Measurements from ENCODE around the gene KRT31. TPM values are rescaled to one million over a fixed set of nuclear protein-coding genes. Genes with fewer than 3 reads are reported as not detected.
"Not testable (repeated sequence)": the region's sequence is repeated elsewhere in the genome, so short reads cannot be mapped to it uniquely, and the experiment has no call there.

Gene KRT31
- total RNA-seq, 1 donor from 2014 or later = not detected

- TF ChIP-seq CTCF (IDR thresholded peaks at IDR 0.05) = no peak
- Histone ChIP-seq H3K27ac (no peak overlapping the region), H3K27me3 (no peaks in the 10 kb centered on the region), H3K36me3 (no peaks in the 10 kb centered on the region), H3K4me3 (no peak overlapping the region), H3K9me3 (peaks cover 5 to 24% of the 10 kb centered on the region in 2 donors), H3K4me1 (no peaks in the 10 kb centered on the region)
- intact Hi-C loops (cut with DNase I) = no loop called here
- no peak for DNase-seq (ENCODE audit: low spot score in 2 of 2)
Measured at GRCh38 chr17:41386227-41386626, 11.2 kb downstream of the KRT31 start.

GRCh38 chr17:41383690-41384089 lies 13.7 kb downstream of the KRT31 start:
- H3K4me1 ChIP-seq = no peaks in the 10 kb centered on the region
- no peak overlapping the region for H3K27ac ChIP-seq
- no peak overlapping the region for H3K4me3 ChIP-seq
- H3K36me3 ChIP-seq = no peaks in the 10 kb centered on the region
- TF ChIP-seq CTCF (IDR thresholded peaks at IDR 0.05) = no peak
- no peak for DNase-seq (ENCODE audit: low spot score in 2 of 2)
- no peaks in the 10 kb centered on the region for H3K27me3 ChIP-seq
- intact Hi-C loops (cut with DNase I) = no loop called here
- peaks cover 5 to 24% of the 10 kb centered on the region in 2 donors for H3K9me3 ChIP-seq

- Histone ChIP-seq H3K27ac (no peak overlapping the region), H3K9me3 (peaks cover 5 to 19% of the 10 kb centered on the region in 2 donors), H3K36me3 (no peaks in the 10 kb centered on the region), H3K4me1 (no peaks in the 10 kb centered on the region), H3K4me3 (no peak overlapping the region), H3K27me3 (no peaks in the 10 kb centered on the region)
- no peak for TF ChIP-seq CTCF (IDR thresholded peaks at IDR 0.05)
- no peak for DNase-seq (ENCODE audit: low spot score in 2 of 2)
- intact Hi-C loops (cut with DNase I) = no loop called here
Measured at GRCh38 chr17:41382394-41382793, 15.0 kb downstream of the KRT31 start.

- H3K9me3 ChIP-seq = peaks cover 5 to 15% of the 10 kb centered on the region in 2 donors
- H3K27me3 ChIP-seq; intact Hi-C loops (cut with DNase I): not testable (repeated sequence)
Measured at GRCh38 chr17:41381943-41382342, 15.5 kb downstream of the KRT31 start, which contains the start of gene KRT34. KRT34 (minus strand) TSS chr17:41382306; CDS start chr17:41382246, 60 bp downstream.

GRCh38 chr17:41380091-41380490 lies 17.3 kb downstream of the KRT31 start:
- H3K9me3 ChIP-seq; H3K4me3 ChIP-seq; H3K36me3 ChIP-seq; H3K27me3 ChIP-seq; DNase-seq (ENCODE audit: low spot score in 2 of 2); H3K4me1 ChIP-seq; H3K27ac ChIP-seq; intact Hi-C loops (cut with DNase I): not testable (repeated sequence)

More at GRCh38 chr17:41381943-41382342, 15.5 kb downstream of the KRT31 start, which contains the start of gene KRT34:
- not testable (repeated sequence) for H3K27ac ChIP-seq; DNase-seq (ENCODE audit: low spot score in 2 of 2); H3K36me3 ChIP-seq; H3K4me1 ChIP-seq; H3K4me3 ChIP-seq

- intact Hi-C loops (cut with DNase I) = no loop called here
- Histone ChIP-seq H3K27ac (no peak overlapping the region), H3K36me3 (no peaks in the 10 kb centered on the region), H3K9me3 (no peaks in the 10 kb centered on the region), H3K27me3 (no peaks in the 10 kb centered on the region), H3K4me3 (no peak overlapping the region), H3K4me1 (no peaks in the 10 kb centered on the region)
- DNase-seq (ENCODE audit: low spot score in 2 of 2) = no peak
- TF ChIP-seq CTCF (IDR thresholded peaks at IDR 0.05) = no peak
Measured at GRCh38 chr17:41377546-41377945, 19.9 kb downstream of the KRT31 start.

- Histone ChIP-seq H3K9me3 (no peaks in the 10 kb centered on the region), H3K4me3 (no peak within 1 kb of the TSS), H3K27me3 (no peaks in the 10 kb centered on the region), H3K27ac (no peak within 1 kb of the TSS), H3K36me3 (no peaks in the 10 kb centered on the region), H3K4me1 (no peaks in the 10 kb centered on the region)
- TF ChIP-seq CTCF (IDR thresholded peaks at IDR 0.05) = no peak
- intact Hi-C loops (cut with DNase I) = no loop called here
- DNase-seq (ENCODE audit: low spot score in 2 of 2) = no peak
Measured at GRCh38 chr17:41369713-41370112, 27.7 kb downstream of the KRT31 start, which contains the start of gene KRT33B. KRT33B (minus strand) TSS chr17:41369813; CDS start chr17:41369750, 63 bp downstream.
